Measurements from ENCODE around the gene VWA8. TPM values are rescaled to one million over a fixed set of nuclear protein-coding genes. Genes with fewer than 3 reads are reported as not detected.

VWA8 gene
- total RNA-seq, 5 donors from 2014 or later (not counting 1 experiment from before 2014, with no cell fraction given), result 17.8 to 27.1 (median 22.9) TPM

DNA sequence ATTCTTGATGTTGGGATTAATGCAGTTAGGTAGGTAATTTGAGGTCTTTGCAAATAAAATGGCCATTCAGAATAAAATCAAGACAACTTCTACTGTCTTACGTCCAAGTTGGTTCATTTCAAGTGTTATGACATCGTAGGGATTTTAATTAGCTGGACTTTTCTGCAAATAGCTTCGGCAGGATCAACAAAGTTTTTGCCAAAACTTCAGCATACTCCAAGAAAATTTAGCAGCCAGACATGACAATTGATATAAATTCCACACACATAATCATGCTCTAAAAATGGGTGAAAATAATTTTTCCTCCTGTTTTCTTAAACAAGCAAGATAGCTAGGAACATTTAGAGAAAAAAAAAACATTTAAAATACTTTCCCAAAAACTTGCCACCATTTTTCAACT lies 344.8 kb downstream of the VWA8 start:
- no CpG with 5 or more reads among the region's 3 CpGs for WGBS (ENCODE audit: insufficient coverage)
- H3K27ac Mint-ChIP-seq, result no peak overlapping the region
- Histone ChIP-seq H3K27me3 (replicated peaks in 1 of 2; ENCODE audit: control insufficient read depth in 2 of 2, extremely low read depth in 1 of 2, insufficient read depth in 2 of 2, low read length in 1 of 2) (no peaks in the 10 kb centered on the region), H3K4me1 (ENCODE audit: control insufficient read depth in 1 of 2, extremely low read depth in 1 of 2, insufficient read depth in 2 of 2, low read length in 2 of 2) (no peaks in the 10 kb centered on the region), H3K27ac (ENCODE audit: low read length) (no peak overlapping the region), H3K36me3 (ENCODE audit: control insufficient read depth in 2 of 2, extremely low read depth in 1 of 2, insufficient read depth in 1 of 2, low read length in 1 of 2) (peaks cover 0 to 23% of the 10 kb centered on the region in 2 donors), H3K4me3 (ENCODE audit: control insufficient read depth in 1 of 2, extremely low read depth in 1 of 2, low read length in 1 of 2) (no peak overlapping the region), H3K9me3 (no peaks in the 10 kb centered on the region)
- no peaks in the 10 kb centered on the region for H3K27me3 Mint-ChIP-seq
- H3K9me3 Mint-ChIP-seq, result peaks cover 0 to 3% (median 0%) of the 10 kb centered on the region in 3 donors
- DNase-seq (no peak), ATAC-seq (replicated peaks in 1 of 4) (no peak)
- H3K4me3 Mint-ChIP-seq, result no peak overlapping the region
- ChIA-PET POLR2A (interaction anchor here in 1 of 2 donors (0.7 kb wide), 1 partner anchor 146 kb away, joined by 3 read pairs; no protein-coding TSS in a partner anchor), CTCF (interaction anchor here in 1 of 2 donors (0.6 kb wide), 2 partner anchors 38 to 559 kb away, joined by 3 to 4 read pairs; no protein-coding TSS in a partner anchor)
- H3K4me1 Mint-ChIP-seq, result peaks cover 0 to 5% (median 0%) of the 10 kb centered on the region in 3 donors
- H3K36me3 Mint-ChIP-seq, result peaks cover 43% of the 10 kb centered on the region

DNA sequence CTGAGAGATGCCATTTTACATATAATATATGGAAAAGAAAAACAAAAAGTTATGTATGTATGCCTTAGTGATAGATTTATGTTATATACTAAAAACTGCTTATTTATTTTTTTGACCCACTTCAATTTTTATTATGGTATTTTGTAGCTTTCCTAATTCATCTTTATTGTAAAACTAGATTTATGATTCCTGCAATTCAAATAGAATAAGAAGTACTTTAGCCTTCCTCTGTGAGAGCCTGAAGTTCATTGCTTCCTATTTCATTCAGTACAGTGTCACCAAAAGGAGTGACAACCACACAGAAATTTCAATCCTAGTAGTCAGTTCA lies 345.4 kb downstream of the VWA8 start:
- Histone ChIP-seq H3K36me3 (ENCODE audit: control insufficient read depth in 2 of 2, extremely low read depth in 1 of 2, insufficient read depth in 1 of 2, low read length in 1 of 2) (peaks cover 0 to 29% of the 10 kb centered on the region in 2 donors), H3K4me1 (ENCODE audit: control insufficient read depth in 1 of 2, extremely low read depth in 1 of 2, insufficient read depth in 2 of 2, low read length in 2 of 2) (no peaks in the 10 kb centered on the region), H3K4me3 (ENCODE audit: control insufficient read depth in 1 of 2, extremely low read depth in 1 of 2, low read length in 1 of 2) (no peak overlapping the region), H3K27ac (ENCODE audit: low read length) (no peak overlapping the region), H3K27me3 (replicated peaks in 1 of 2; ENCODE audit: control insufficient read depth in 2 of 2, extremely low read depth in 1 of 2, insufficient read depth in 2 of 2, low read length in 1 of 2) (no peaks in the 10 kb centered on the region), H3K9me3 (no peaks in the 10 kb centered on the region)
- ATAC-seq (replicated peaks in 1 of 4) (no peak), DNase-seq (no peak)
- Mint-ChIP-seq H3K36me3 (peaks cover 49% of the 10 kb centered on the region), H3K9me3 (peaks cover 0 to 3% (median 0%) of the 10 kb centered on the region in 3 donors), H3K27ac (no peak overlapping the region), H3K4me3 (no peak overlapping the region), H3K4me1 (peaks cover 0 to 5% (median 0%) of the 10 kb centered on the region in 3 donors), H3K27me3 (no peaks in the 10 kb centered on the region)
- ChIA-PET CTCF (no interaction called here), POLR2A (no interaction called here)

DNA sequence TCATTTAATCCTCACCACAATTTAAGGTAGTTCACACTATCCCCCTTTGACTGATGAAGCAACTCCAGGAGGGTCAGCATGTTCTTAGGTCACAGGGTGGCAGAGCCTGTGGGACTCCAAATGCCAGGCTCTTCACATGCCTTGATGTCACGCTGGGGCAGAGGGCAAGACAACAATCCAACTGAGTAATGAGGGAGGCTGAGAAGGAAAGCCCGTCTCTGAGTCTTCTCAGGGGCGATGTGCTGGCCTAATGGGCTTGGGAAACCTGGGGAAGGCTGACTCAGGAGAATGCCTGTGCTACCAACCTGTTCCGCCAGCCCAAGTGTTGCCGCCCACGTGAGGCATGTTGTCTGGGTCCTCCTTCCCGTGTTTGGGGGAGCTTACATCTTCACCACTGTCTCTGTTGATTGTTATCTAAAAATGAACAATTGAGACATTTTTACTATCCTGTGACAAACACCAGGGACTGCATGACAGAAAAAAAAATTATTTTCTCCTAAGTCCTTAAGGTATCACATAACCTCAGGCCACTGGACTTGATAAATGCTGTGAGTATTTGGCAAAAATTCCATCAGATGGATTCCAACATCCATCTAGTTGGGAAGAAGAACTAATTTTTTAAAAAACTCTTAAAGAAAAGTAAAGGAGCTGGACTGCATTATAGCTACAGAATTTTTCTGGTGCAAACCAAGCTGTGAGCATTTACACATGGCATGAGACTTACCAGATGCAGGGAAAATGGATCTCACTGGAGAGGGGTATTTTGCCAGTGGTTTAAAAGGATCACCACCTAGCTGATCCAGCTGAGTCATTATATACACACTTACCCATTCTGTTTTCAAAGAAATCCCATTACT lies 346.0 kb downstream of the VWA8 start:
- H3K4me1 Mint-ChIP-seq, result peaks cover 0 to 5% (median 0%) of the 10 kb centered on the region in 3 donors
- H3K4me3 Mint-ChIP-seq, result no peak overlapping the region
- Histone ChIP-seq H3K36me3 (ENCODE audit: control insufficient read depth in 2 of 2, extremely low read depth in 1 of 2, insufficient read depth in 1 of 2, low read length in 1 of 2) (peaks cover 0 to 35% of the 10 kb centered on the region in 2 donors), H3K27me3 (replicated peaks in 1 of 2; ENCODE audit: control insufficient read depth in 2 of 2, extremely low read depth in 1 of 2, insufficient read depth in 2 of 2, low read length in 1 of 2) (no peaks in the 10 kb centered on the region), H3K27ac (ENCODE audit: low read length) (no peak overlapping the region), H3K4me3 (ENCODE audit: control insufficient read depth in 1 of 2, extremely low read depth in 1 of 2, low read length in 1 of 2) (no peak overlapping the region), H3K9me3 (no peaks in the 10 kb centered on the region), H3K4me1 (ENCODE audit: control insufficient read depth in 1 of 2, extremely low read depth in 1 of 2, insufficient read depth in 2 of 2, low read length in 2 of 2) (no peaks in the 10 kb centered on the region)
- POLR2A ChIA-PET, result no interaction called here
- H3K27me3 Mint-ChIP-seq, result no peaks in the 10 kb centered on the region
- peaks cover 0 to 3% (median 0%) of the 10 kb centered on the region in 3 donors for H3K9me3 Mint-ChIP-seq
- H3K27ac Mint-ChIP-seq, result no peak overlapping the region
- DNase-seq (no peak), ATAC-seq (replicated peaks in 1 of 4) (no peak)
- peaks cover 49% of the 10 kb centered on the region for H3K36me3 Mint-ChIP-seq
- CTCF ChIA-PET, result no interaction called here
- 96% methylated on average over 3 of the region's 7 CpGs for WGBS (ENCODE audit: insufficient coverage)

DNA sequence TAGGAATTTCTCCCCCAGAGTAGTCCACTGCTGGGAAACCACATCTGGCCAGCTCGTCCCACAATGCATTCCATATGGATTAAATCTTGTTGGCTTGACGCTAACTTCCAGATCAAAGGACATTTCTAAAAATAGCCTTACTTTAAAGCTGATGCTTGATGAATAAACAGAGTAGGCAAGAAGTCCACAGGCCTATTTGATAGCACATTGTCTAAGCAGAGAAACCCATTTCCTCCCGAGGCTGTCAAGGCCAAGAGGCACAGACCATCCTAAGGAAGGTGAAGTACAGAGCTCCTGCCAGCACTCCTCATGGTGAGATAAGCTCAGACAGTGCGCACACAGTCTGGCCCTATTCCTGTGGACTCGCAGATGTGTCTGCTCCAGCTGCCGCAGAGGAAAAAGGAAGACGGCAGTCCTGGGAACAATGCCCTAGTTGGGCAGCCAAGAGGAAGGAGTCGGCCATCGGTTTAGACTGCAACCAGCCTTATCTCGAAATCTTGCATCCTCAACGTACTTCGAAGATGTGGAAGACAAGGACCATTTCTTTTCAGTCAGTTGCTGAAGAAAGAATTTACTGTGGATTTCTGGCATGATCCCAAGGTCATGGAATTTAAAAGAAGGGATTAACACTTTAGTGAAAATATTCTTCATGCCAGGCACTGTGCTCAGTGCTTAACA lies 346.8 kb downstream of the VWA8 start:
- H3K4me3 ChIP-seq (ENCODE audit: control insufficient read depth in 1 of 2, extremely low read depth in 1 of 2, low read length in 1 of 2), result no peak overlapping the region
- no peaks in the 10 kb centered on the region for H3K27me3 Mint-ChIP-seq
- DNase-seq, result no peak
- no peaks in the 10 kb centered on the region for H3K9me3 ChIP-seq
- H3K9me3 Mint-ChIP-seq, result peaks cover 0 to 3% (median 0%) of the 10 kb centered on the region in 3 donors
- H3K27ac Mint-ChIP-seq, result no peak overlapping the region
- peaks cover 49% of the 10 kb centered on the region for H3K36me3 Mint-ChIP-seq
- POLR2A ChIA-PET, result no interaction called here
- ATAC-seq (replicated peaks in 1 of 4), result no peak
- no peaks in the 10 kb centered on the region for H3K27me3 ChIP-seq (replicated peaks in 1 of 2; ENCODE audit: control insufficient read depth in 2 of 2, extremely low read depth in 1 of 2, insufficient read depth in 2 of 2, low read length in 1 of 2)
- H3K27ac ChIP-seq (ENCODE audit: low read length), result no peak overlapping the region
- H3K4me1 ChIP-seq (ENCODE audit: control insufficient read depth in 1 of 2, extremely low read depth in 1 of 2, insufficient read depth in 2 of 2, low read length in 2 of 2), result no peaks in the 10 kb centered on the region
- WGBS (ENCODE audit: insufficient coverage), result 97% methylated on average over 8 of the region's 12 CpGs
- CTCF ChIA-PET, result interaction anchor here in 1 of 2 donors (0.6 kb wide), 1 partner anchor 398 kb away, joined by 5 read pairs; no protein-coding TSS in a partner anchor
- peaks cover 3 to 42% of the 10 kb centered on the region in 2 donors for H3K36me3 ChIP-seq (ENCODE audit: control insufficient read depth in 2 of 2, extremely low read depth in 1 of 2, insufficient read depth in 1 of 2, low read length in 1 of 2)
- peaks cover 0 to 3% (median 0%) of the 10 kb centered on the region in 3 donors for H3K4me1 Mint-ChIP-seq
- no peak overlapping the region for H3K4me3 Mint-ChIP-seq

DNA sequence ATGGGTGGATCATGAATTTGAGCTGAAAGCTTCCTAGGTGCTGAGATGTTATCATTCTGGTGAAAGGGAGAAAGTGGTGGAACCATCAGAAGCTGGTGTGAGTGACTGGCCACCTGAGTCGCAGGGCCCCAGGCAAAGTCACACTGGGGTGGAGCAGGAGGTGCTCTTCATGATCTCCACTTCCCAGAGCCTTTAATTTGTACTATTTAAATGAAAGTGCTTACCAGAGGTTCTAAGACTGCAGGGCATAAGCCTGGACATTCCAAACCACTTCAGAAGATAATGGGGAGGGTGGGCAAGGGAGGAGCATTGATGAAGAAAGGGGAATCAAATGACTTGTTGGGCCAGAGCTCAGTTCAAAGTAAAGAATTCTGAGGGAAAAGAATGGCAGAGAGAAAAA lies 347.4 kb downstream of the VWA8 start:
- DNase-seq (no peak), ATAC-seq (replicated peaks in 1 of 4) (no peak)
- Histone ChIP-seq H3K36me3 (ENCODE audit: control insufficient read depth in 2 of 2, extremely low read depth in 1 of 2, insufficient read depth in 1 of 2, low read length in 1 of 2) (peaks cover 3 to 42% of the 10 kb centered on the region in 2 donors), H3K27ac (ENCODE audit: low read length) (no peak overlapping the region), H3K4me3 (ENCODE audit: control insufficient read depth in 1 of 2, extremely low read depth in 1 of 2, low read length in 1 of 2) (no peak overlapping the region), H3K27me3 (replicated peaks in 1 of 2; ENCODE audit: control insufficient read depth in 2 of 2, extremely low read depth in 1 of 2, insufficient read depth in 2 of 2, low read length in 1 of 2) (no peaks in the 10 kb centered on the region), H3K9me3 (no peaks in the 10 kb centered on the region), H3K4me1 (ENCODE audit: control insufficient read depth in 1 of 2, extremely low read depth in 1 of 2, insufficient read depth in 2 of 2, low read length in 2 of 2) (no peaks in the 10 kb centered on the region)
- H3K4me1 Mint-ChIP-seq, result peaks cover 0 to 2% (median 0%) of the 10 kb centered on the region in 3 donors
- no peaks in the 10 kb centered on the region for H3K9me3 Mint-ChIP-seq
- no peak overlapping the region for H3K27ac Mint-ChIP-seq
- H3K27me3 Mint-ChIP-seq, result no peaks in the 10 kb centered on the region
- H3K4me3 Mint-ChIP-seq, result no peak overlapping the region
- H3K36me3 Mint-ChIP-seq, result peaks cover 53% of the 10 kb centered on the region
- ChIA-PET CTCF (interaction anchor here in 1 of 2 donors (0.6 kb wide), 1 partner anchor 398 kb away, joined by 5 read pairs; no protein-coding TSS in a partner anchor), POLR2A (interaction anchor here in 1 of 2 donors (0.5 kb wide), 1 partner anchor 80 kb away, joined by 4 read pairs; no protein-coding TSS in a partner anchor)
- WGBS (ENCODE audit: insufficient coverage), result no CpG with 5 or more reads among the region's 1 CpG

DNA sequence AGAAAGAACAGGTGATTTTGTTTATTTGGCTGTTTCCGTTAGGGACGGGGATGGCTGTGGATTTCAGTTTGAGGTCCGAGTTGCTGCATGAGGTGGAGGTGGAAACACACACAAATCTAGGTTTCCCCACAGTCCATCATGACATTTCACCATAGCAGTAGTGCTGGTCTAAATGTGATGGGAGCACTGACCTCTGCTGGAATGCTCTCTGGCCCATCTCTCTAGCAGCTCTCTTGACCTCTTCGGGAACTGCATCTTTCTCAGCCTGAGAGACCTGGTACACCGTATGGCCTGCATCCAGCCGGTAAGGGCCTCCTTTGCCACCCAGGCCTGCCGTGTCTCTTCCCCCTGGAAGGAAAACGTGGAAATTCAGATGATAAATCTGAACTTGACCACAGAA lies 349.5 kb downstream of the VWA8 start:
- no peak for ATAC-seq (replicated peaks in 1 of 4)
- CTCF ChIA-PET, result no interaction called here

More for the DNA sequence above, 349.5 kb downstream of the VWA8 start:
- Mint-ChIP-seq H3K4me3 (no peak overlapping the region), H3K4me1 (no peaks in the 10 kb centered on the region), H3K36me3 (peaks cover 53% of the 10 kb centered on the region), H3K27ac (no peak overlapping the region), H3K9me3 (no peaks in the 10 kb centered on the region), H3K27me3 (no peaks in the 10 kb centered on the region)
- 100% methylated on average over 4 of the region's 8 CpGs for WGBS (ENCODE audit: insufficient coverage)
- H3K27ac ChIP-seq (ENCODE audit: low read length), result no peak overlapping the region
- no peaks in the 10 kb centered on the region for H3K27me3 ChIP-seq (replicated peaks in 1 of 2; ENCODE audit: control insufficient read depth in 2 of 2, extremely low read depth in 1 of 2, insufficient read depth in 2 of 2, low read length in 1 of 2)
- no peak overlapping the region for H3K4me3 ChIP-seq (ENCODE audit: control insufficient read depth in 1 of 2, extremely low read depth in 1 of 2, low read length in 1 of 2)
- H3K36me3 ChIP-seq (ENCODE audit: control insufficient read depth in 2 of 2, extremely low read depth in 1 of 2, insufficient read depth in 1 of 2, low read length in 1 of 2), result peaks cover 3 to 42% of the 10 kb centered on the region in 2 donors
- no peaks in the 10 kb centered on the region for H3K4me1 ChIP-seq (ENCODE audit: control insufficient read depth in 1 of 2, extremely low read depth in 1 of 2, insufficient read depth in 2 of 2, low read length in 2 of 2)
- POLR2A ChIA-PET, result no interaction called here
- DNase-seq, result no peak
- no peaks in the 10 kb centered on the region for H3K9me3 ChIP-seq

Measured in T-cell (primary cell).